Naive thymus-derived CD4-positive, alpha-beta T cell (primary cell): Measurements from ENCODE around the gene NADSYN1. TPM values are rescaled to one million over a fixed set of nuclear protein-coding genes. Genes with fewer than 3 reads are reported as not detected.
"Not testable (repeated sequence)": the region's sequence is repeated elsewhere in the genome, so short reads cannot be mapped to it uniquely, and the experiment has no call there.

ENCODE experiments used
- ATAC-seq: fragments of 150-1000 bp; cut with Tn5 transposase; 2 replicates; pipeline ENCODE4 v1.10.0; 2021; ENCODE audit warnings: mild to moderate bottlenecking, moderate library complexity
- CTCF ChIA-PET: fragments of 350-600 bp; sonication (Branson Sonifier 250); formaldehyde crosslinking; loops from one replicate; lab custom pipeline; 2021; ENCODE audit warnings: antibody characterized with exemption; lab: Charles Lee
- POLR2A ChIA-PET: fragments of 350-600 bp; sonication (Branson Sonifier 250); formaldehyde crosslinking; loops from one replicate; lab custom pipeline; 2021; ENCODE audit warnings: antibody characterized with exemption, inconsistent platforms; lab: Charles Lee
- DNase-seq, 9 donors: peaks; one replicate each; pipeline versions ENCODE4 v3.0.0 to v3.0.0-alpha.2; 2020 to 2022; ENCODE audit warnings: mixed read lengths in 1 of 9
- H3K27ac ChIP-seq: one replicate; pipeline ENCODE4 v1.7.0; 2013; ENCODE audit warnings: mild to moderate bottlenecking, low read depth, low read length, moderate library complexity
- H3K27me3 ChIP-seq, 2 donors: one replicate each; pipeline ENCODE4 v1.7.0; 2013; ENCODE audit warnings: low read length in 2 of 2, mild to moderate bottlenecking in 2 of 2, moderate library complexity in 2 of 2; ENCODE audit not compliant: control insufficient read depth in 2 of 2, insufficient read depth in 2 of 2
- H3K36me3 ChIP-seq, 3 experiments: 1 replicate in 2 of 3; 2 replicates in 1 of 3; pipeline ENCODE4 v1.7.0; 2013; ENCODE audit warnings: low read length in 3 of 3, mild to moderate bottlenecking in 3 of 3, moderate library complexity in 1 of 3; ENCODE audit not compliant: insufficient read depth in 3 of 3, control insufficient read depth in 2 of 3
- H3K4me1 ChIP-seq, 2 donors: one replicate each; pipeline ENCODE4 v1.7.0; 2013; ENCODE audit warnings: low read length in 2 of 2, mild to moderate bottlenecking in 2 of 2, moderate library complexity in 1 of 2; ENCODE audit not compliant: control insufficient read depth in 2 of 2, insufficient read depth in 2 of 2
- H3K4me3 ChIP-seq: 2 replicates; pipeline ENCODE4 v1.7.0; 2013; ENCODE audit warnings: mild to moderate bottlenecking, low read length
- H3K9me3 ChIP-seq, 3 experiments: 1 replicate in 2 of 3; 2 replicates in 1 of 3; pipeline ENCODE4 v1.7.0; 2013; ENCODE audit warnings: low read length in 3 of 3; ENCODE audit not compliant: control insufficient read depth in 2 of 3
- H3K27ac Mint-ChIP-seq, 9 donors: one replicate each; pipeline ENCODE4 v1.8.0; 2020 to 2022; ENCODE audit warnings: mixed read lengths in 9 of 9, mild to moderate bottlenecking in 8 of 9, moderate library complexity in 5 of 9, inconsistent platforms in 2 of 9
- H3K27me3 Mint-ChIP-seq, 5 donors: one replicate each; pipeline ENCODE4 v1.8.0; 2021 to 2022; ENCODE audit warnings: mixed read lengths in 5 of 5, mild to moderate bottlenecking in 1 of 5
- H3K36me3 Mint-ChIP-seq, 5 donors: one replicate each; pipeline ENCODE4 v1.8.0; 2020 to 2022; ENCODE audit warnings: mixed read lengths in 5 of 5, mild to moderate bottlenecking in 3 of 5, inconsistent platforms in 1 of 5
- H3K4me1 Mint-ChIP-seq, 7 donors: one replicate each; pipeline ENCODE4 v1.8.0; 2020 to 2022; ENCODE audit warnings: mixed read lengths in 7 of 7, mild to moderate bottlenecking in 3 of 7, inconsistent platforms in 1 of 7
- H3K4me3 Mint-ChIP-seq, 10 donors: one replicate each; pipeline ENCODE4 v1.8.0; 2020 to 2022; ENCODE audit warnings: mild to moderate bottlenecking in 10 of 10, mixed read lengths in 10 of 10, moderate library complexity in 6 of 10, inconsistent platforms in 2 of 10
- H3K9me3 Mint-ChIP-seq, 11 donors: one replicate each; pipeline ENCODE4 v1.8.0; 2020 to 2022; ENCODE audit warnings: mixed read lengths in 11 of 11, mild to moderate bottlenecking in 4 of 11, inconsistent platforms in 1 of 11, moderate library complexity in 1 of 11
- intact Hi-C, 2 donors: fragments of 100-400 bp; cut with micrococcal nuclease; formaldehyde crosslinking; loops; one replicate each; pipeline ENCODE4 v1.15.1; 2023
- polyA plus RNA-seq, 2 donors: library from polyadenylated mRNA; unstranded; fragments of 300-500 nt; fragmentation: Illumina TruSeq; gene quantifications; one replicate each; pipeline ENCODE4 v1.2.3, GENCODE V29; 2021
- total RNA-seq, 6 experiments: library from RNA in 5 of 6; stranded (reverse) in 5 of 6; gene quantifications; 1 replicate in 5 of 6; 2 replicates in 1 of 6; pipeline ENCODE4 v1.2.3 and lab custom pipeline; 2021 to 2026

NADSYN1 gene
- total and polyA plus RNA-seq, 7 experiments from 2014 or later: 28.6 to 235 (median 121) TPM

- ChIA-PET POLR2A (no interaction called here), CTCF (no interaction called here)
- no peaks in the 10 kb centered on the region for H3K9me3 ChIP-seq
- no peaks in the 10 kb centered on the region for H3K36me3 ChIP-seq
- no peak overlapping the region for H3K27ac ChIP-seq
- H3K4me3 ChIP-seq: no peak overlapping the region
- H3K4me1 Mint-ChIP-seq: peaks cover 0 to 7% (median 0%) of the 10 kb centered on the region in 7 donors
- intact Hi-C loops: no loop called here
- H3K27me3 ChIP-seq: no peaks in the 10 kb centered on the region
- no peak overlapping the region for H3K27ac Mint-ChIP-seq
- no peak overlapping the region for H3K4me3 Mint-ChIP-seq
- H3K4me1 ChIP-seq: no peaks in the 10 kb centered on the region
- H3K9me3 Mint-ChIP-seq: peaks cover 0 to 12% (median 7%) of the 10 kb centered on the region in 11 donors
- H3K27me3 Mint-ChIP-seq: peaks cover 0 to 23% (median 7%) of the 10 kb centered on the region in 5 donors
- peaks cover 0 to 8% (median 5%) of the 10 kb centered on the region in 5 donors for H3K36me3 Mint-ChIP-seq
- no peak for DNase-seq
- no peak for ATAC-seq
These were observed 86.0 kb downstream of the NADSYN1 start for GRCh38 chr11:71539017-71539416.

- Mint-ChIP-seq H3K4me1 (peaks cover 0 to 11% (median 2%) of the 10 kb centered on the region in 7 donors), H3K27me3 (peaks cover 0 to 23% (median 7%) of the 10 kb centered on the region in 5 donors), H3K9me3 (peaks cover 0 to 12% (median 7%) of the 10 kb centered on the region in 11 donors)
- intact Hi-C loops, H3K36me3 ChIP-seq, POLR2A ChIA-PET, CTCF ChIA-PET, H3K36me3 Mint-ChIP-seq, H3K4me3 Mint-ChIP-seq, ATAC-seq, DNase-seq, H3K27me3 ChIP-seq, H3K4me3 ChIP-seq, H3K4me1 ChIP-seq, H3K9me3 ChIP-seq, H3K27ac ChIP-seq, H3K27ac Mint-ChIP-seq: not testable (repeated sequence)
These were observed 87.0 kb downstream of the NADSYN1 start for GRCh38 chr11:71539971-71540370.

GRCh38 chr11:71540521-71541304, 87.7 kb downstream of the NADSYN1 start:
- ATAC-seq, H3K4me3 Mint-ChIP-seq, intact Hi-C loops, H3K4me3 ChIP-seq, H3K27ac Mint-ChIP-seq, CTCF ChIA-PET, H3K36me3 ChIP-seq, H3K9me3 ChIP-seq, H3K27me3 ChIP-seq, POLR2A ChIA-PET, H3K27ac ChIP-seq, H3K4me1 ChIP-seq, DNase-seq, H3K36me3 Mint-ChIP-seq: not testable (repeated sequence)
- Mint-ChIP-seq H3K4me1 (peaks cover 0 to 11% (median 2%) of the 10 kb centered on the region in 7 donors), H3K27me3 (peaks cover 0 to 23% (median 11%) of the 10 kb centered on the region in 5 donors), H3K9me3 (peaks cover 0 to 12% (median 7%) of the 10 kb centered on the region in 11 donors)

- Histone ChIP-seq H3K4me3 (no peak overlapping the region), H3K27ac (no peak overlapping the region), H3K36me3 (no peaks in the 10 kb centered on the region), H3K4me1 (no peaks in the 10 kb centered on the region), H3K27me3 (no peaks in the 10 kb centered on the region), H3K9me3 (no peaks in the 10 kb centered on the region)
- intact Hi-C loops: no loop called here
- ATAC-seq (no peak), DNase-seq (no peak)
- peaks cover 0 to 8% (median 5%) of the 10 kb centered on the region in 5 donors for H3K36me3 Mint-ChIP-seq
- H3K4me3 Mint-ChIP-seq: no peak overlapping the region
- peaks cover 0 to 11% (median 2%) of the 10 kb centered on the region in 7 donors for H3K4me1 Mint-ChIP-seq
- CTCF ChIA-PET: no interaction called here
- POLR2A ChIA-PET: no interaction called here
- H3K27ac Mint-ChIP-seq: no peak overlapping the region
- H3K9me3 Mint-ChIP-seq: peaks cover 0 to 12% (median 9%) of the 10 kb centered on the region in 11 donors
- peaks cover 0 to 30% (median 12%) of the 10 kb centered on the region in 5 donors for H3K27me3 Mint-ChIP-seq
These were observed 89.4 kb downstream of the NADSYN1 start for GRCh38 chr11:71542382-71542781.

- ATAC-seq (no peak), DNase-seq (no peak)
- H3K4me1 ChIP-seq: no peaks in the 10 kb centered on the region
- H3K27me3 ChIP-seq: no peaks in the 10 kb centered on the region
- H3K9me3 ChIP-seq: no peaks in the 10 kb centered on the region
- Mint-ChIP-seq H3K4me1 (peaks cover 0 to 11% (median 2%) of the 10 kb centered on the region in 7 donors), H3K36me3 (peaks cover 0 to 8% (median 5%) of the 10 kb centered on the region in 5 donors), H3K27me3 (peaks cover 0 to 37% (median 14%) of the 10 kb centered on the region in 5 donors), H3K9me3 (peaks cover 0 to 12% (median 9%) of the 10 kb centered on the region in 11 donors), H3K27ac (no peak overlapping the region), H3K4me3 (no peak overlapping the region)
- POLR2A ChIA-PET: no interaction called here
- H3K27ac ChIP-seq: no peak overlapping the region
- intact Hi-C loops: no loop called here
- CTCF ChIA-PET: no interaction called here
- no peaks in the 10 kb centered on the region for H3K36me3 ChIP-seq
- H3K4me3 ChIP-seq: no peak overlapping the region
These were observed 90.1 kb downstream of the NADSYN1 start for GRCh38 chr11:71542879-71543777.

GRCh38 chr11:71543866-71544265, 90.9 kb downstream of the NADSYN1 start:
- Histone ChIP-seq H3K4me1 (no peaks in the 10 kb centered on the region), H3K27me3 (no peaks in the 10 kb centered on the region), H3K9me3 (no peaks in the 10 kb centered on the region), H3K36me3 (no peaks in the 10 kb centered on the region), H3K27ac (no peak overlapping the region), H3K4me3 (no peak overlapping the region)
- H3K9me3 Mint-ChIP-seq: peaks cover 0 to 12% (median 9%) of the 10 kb centered on the region in 11 donors
- H3K27ac Mint-ChIP-seq: no peak overlapping the region
- no peak for DNase-seq
- ATAC-seq: no peak
- ChIA-PET POLR2A (no interaction called here), CTCF (no interaction called here)
- no peak overlapping the region for H3K4me3 Mint-ChIP-seq
- intact Hi-C loops: no loop called here
- peaks cover 0 to 38% (median 18%) of the 10 kb centered on the region in 5 donors for H3K27me3 Mint-ChIP-seq
- H3K36me3 Mint-ChIP-seq: peaks cover 0 to 8% (median 5%) of the 10 kb centered on the region in 5 donors
- H3K4me1 Mint-ChIP-seq: peaks cover 0 to 11% (median 2%) of the 10 kb centered on the region in 7 donors
